Gastroesophageal sphincter (tissue), 4 donors: Measurements from ENCODE around the gene RANBP9. TPM values are rescaled to one million over a fixed set of nuclear protein-coding genes. Genes with fewer than 3 reads are reported as not detected.

Source experiments
- ATAC-seq: fragments of 150-250 bp; one replicate; pipeline ENCODE4 v1.9.1; 2016; ENCODE audit warnings: mild to moderate bottlenecking, moderate library complexity
- H3K27ac ChIP-seq, 4 donors: fragments of 200-600 bp; sonication (generic) in 3 of 4; 1 replicate in 3 of 4; 2 replicates in 1 of 4; pipeline ENCODE4 v1.5.1; 2016 to 2019
- H3K27me3 ChIP-seq: fragments of 200-600 bp; sonication (generic); one replicate; pipeline ENCODE4 v1.5.1; 2019
- H3K36me3 ChIP-seq, 2 donors: fragments of 200-600 bp; sonication (generic); one replicate each; pipeline ENCODE4 v1.5.1; 2019; ENCODE audit warnings: control low read depth in 1 of 2
- H3K4me1 ChIP-seq, 3 donors: fragments of 200-600 bp; sonication (generic); 1 replicate in 2 of 3; 2 replicates in 1 of 3; pipeline ENCODE4 v1.5.1; 2016 to 2019; ENCODE audit warnings: control low read depth in 2 of 3
- H3K4me3 ChIP-seq, 2 donors: fragments of 200-600 bp; sonication (generic); one replicate each; pipeline ENCODE4 v1.5.1; 2019; ENCODE audit warnings: mild to moderate bottlenecking in 1 of 2, moderate library complexity in 1 of 2
- H3K9me3 ChIP-seq, 3 donors: fragments of 200-600 bp; sonication (generic); one replicate each; pipeline ENCODE4 v1.5.1; 2017 to 2019; ENCODE audit warnings: control low read depth in 2 of 3
- EP300 ChIP-seq: sonication (generic); formaldehyde crosslinking; IDR thresholded peaks from one replicate; pipeline ENCODE4 v1.6.1; 2017; ENCODE audit warnings: antibody characterized with exemption, mild to moderate bottlenecking
- POLR2A ChIP-seq, 2 donors: fragments of 450-650 bp; IDR thresholded peaks; one replicate each; pipeline ENCODE4 v1.6.1; 2017; ENCODE audit warnings: antibody characterized with exemption in 2 of 2, mild to moderate bottlenecking in 2 of 2, moderate library complexity in 1 of 2
- POLR2AphosphoS5 ChIP-seq: sonication (generic); formaldehyde crosslinking; IDR thresholded peaks from one replicate; pipeline ENCODE4 v1.6.1; 2017; ENCODE audit warnings: antibody characterized with exemption
- WGBS, 2 donors: methylation state at CpG; one replicate each; pipeline ENCODE4 v1.1.5; 2018; ENCODE audit warnings: low coverage in 1 of 2; 5-methylcytosine and 5-hydroxymethylcytosine counted together
- total RNA-seq, 4 donors: library from RNA; depleted of rRNA; stranded (reverse); fragments of >200 nt; gene quantifications; one replicate each; pipeline ENCODE4 v1.1.0, GENCODE V29; 2016
- TF ChIP-seq, protein P1 (sequence below), 4 experiments: fragments of 200-600 bp in 2 of 4; fragments of 450-650 bp in 2 of 4; sonication (generic) in 1 of 4; IDR thresholded peaks; one replicate each; pipeline ENCODE4 v1.5.1; 2017 to 2019; ENCODE audit warnings: antibody characterized with exemption in 4 of 4, mild to moderate bottlenecking in 2 of 4, moderate library complexity in 2 of 4

The RANBP9 gene
- total RNA-seq, 4 donors from 2014 or later: 39.1 to 59.9 (median 52.1) TPM

DNA sequence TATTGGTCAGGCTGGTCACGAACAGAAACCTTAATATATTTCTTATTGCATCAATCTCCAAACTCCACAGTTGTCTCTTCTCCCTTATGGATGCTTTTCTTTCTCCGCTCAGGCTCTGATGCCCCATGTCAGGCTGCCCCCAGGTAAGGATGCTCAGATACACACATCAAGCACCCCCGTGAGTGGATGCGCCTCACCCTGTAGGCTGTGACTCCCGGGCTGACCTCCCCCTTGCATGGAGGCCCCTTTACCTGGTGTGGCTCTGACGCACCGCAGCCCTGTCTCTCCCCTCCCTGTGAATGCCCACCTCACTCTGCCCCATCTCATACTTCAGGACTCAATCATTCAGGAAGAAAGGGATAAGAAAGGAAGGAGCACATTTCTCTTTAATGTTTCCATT lies 19.1 kb upstream of the RANBP9 start:
- H3K27ac ChIP-seq: no peak overlapping the region
- WGBS, 2 donors: 83 to 86% methylated on average over 7 of the region's 7 CpGs

DNA sequence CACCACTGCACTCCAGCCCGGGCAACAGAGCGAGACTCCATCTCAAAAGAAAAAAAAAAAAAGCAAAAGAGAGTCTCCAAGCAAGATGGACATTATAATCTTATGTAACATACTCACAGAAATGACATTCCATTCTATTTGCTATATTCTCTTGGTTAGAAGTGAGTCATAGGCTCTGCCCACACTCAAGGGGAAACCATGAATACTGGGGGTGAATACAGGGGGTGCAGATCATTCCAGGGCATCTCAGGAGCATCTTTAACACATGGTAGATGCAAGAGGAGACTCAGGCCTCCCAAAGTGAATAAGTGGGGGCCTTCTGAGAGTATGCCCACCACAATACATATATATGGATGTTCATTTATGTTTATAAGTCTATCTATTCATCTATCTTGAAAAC lies 18.3 kb upstream of the RANBP9 start:
- no peaks in the 10 kb centered on the region for H3K36me3 ChIP-seq
- WGBS, 2 donors: 91% methylated on average over 2 of the region's 2 CpGs; no CpG with 5 or more reads in 1 of the 2 donors
- H3K9me3 ChIP-seq: no peaks in the 10 kb centered on the region
- H3K27me3 ChIP-seq: no peaks in the 10 kb centered on the region
- TF ChIP-seq EP300 (no peak), POLR2AphosphoS5 (no peak), POLR2A (IDR thresholded peaks at IDR 0.05) (no peak)
- TF ChIP-seq, protein P1, sequence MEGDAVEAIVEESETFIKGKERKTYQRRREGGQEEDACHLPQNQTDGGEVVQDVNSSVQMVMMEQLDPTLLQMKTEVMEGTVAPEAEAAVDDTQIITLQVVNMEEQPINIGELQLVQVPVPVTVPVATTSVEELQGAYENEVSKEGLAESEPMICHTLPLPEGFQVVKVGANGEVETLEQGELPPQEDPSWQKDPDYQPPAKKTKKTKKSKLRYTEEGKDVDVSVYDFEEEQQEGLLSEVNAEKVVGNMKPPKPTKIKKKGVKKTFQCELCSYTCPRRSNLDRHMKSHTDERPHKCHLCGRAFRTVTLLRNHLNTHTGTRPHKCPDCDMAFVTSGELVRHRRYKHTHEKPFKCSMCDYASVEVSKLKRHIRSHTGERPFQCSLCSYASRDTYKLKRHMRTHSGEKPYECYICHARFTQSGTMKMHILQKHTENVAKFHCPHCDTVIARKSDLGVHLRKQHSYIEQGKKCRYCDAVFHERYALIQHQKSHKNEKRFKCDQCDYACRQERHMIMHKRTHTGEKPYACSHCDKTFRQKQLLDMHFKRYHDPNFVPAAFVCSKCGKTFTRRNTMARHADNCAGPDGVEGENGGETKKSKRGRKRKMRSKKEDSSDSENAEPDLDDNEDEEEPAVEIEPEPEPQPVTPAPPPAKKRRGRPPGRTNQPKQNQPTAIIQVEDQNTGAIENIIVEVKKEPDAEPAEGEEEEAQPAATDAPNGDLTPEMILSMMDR (IDR thresholded peaks at IDR 0.05): no peak
- H3K27ac ChIP-seq: no peak overlapping the region
- ATAC-seq: no peak
- no peak overlapping the region for H3K4me3 ChIP-seq
- peaks cover 0 to 18% (median 0%) of the 10 kb centered on the region in 3 donors for H3K4me1 ChIP-seq

More for the DNA sequence above, 19.1 kb upstream of the RANBP9 start:
- Histone ChIP-seq H3K9me3 (no peaks in the 10 kb centered on the region), H3K27me3 (no peaks in the 10 kb centered on the region), H3K4me3 (no peak overlapping the region), H3K36me3 (no peaks in the 10 kb centered on the region), H3K4me1 (peaks cover 0 to 18% (median 0%) of the 10 kb centered on the region in 3 donors)
- ATAC-seq: no peak
- no peak for TF ChIP-seq EP300
- TF ChIP-seq, protein P1 (IDR thresholded peaks at IDR 0.05): no peak
- no peak for TF ChIP-seq POLR2AphosphoS5
- TF ChIP-seq POLR2A (IDR thresholded peaks at IDR 0.05): no peak

DNA sequence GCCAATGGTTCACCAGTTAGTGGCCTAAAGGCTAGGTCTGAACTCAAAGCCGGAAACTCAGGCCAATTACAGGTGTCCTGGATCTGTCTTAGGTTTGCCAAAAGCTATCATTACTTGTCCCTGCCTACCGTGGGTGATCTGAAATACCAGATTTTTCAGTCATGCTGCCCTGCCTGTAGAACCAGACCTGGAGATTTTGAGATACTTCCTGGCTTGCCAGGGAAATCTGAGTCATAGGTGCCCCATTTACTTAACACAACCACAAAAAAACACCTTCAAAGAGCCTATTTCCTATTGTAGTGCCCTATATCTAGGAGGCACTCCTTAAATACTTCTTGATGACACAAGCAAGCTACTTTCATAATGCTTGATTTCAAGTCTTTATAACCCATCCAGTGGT lies 13.9 kb upstream of the RANBP9 start:
- Histone ChIP-seq H3K27me3 (no peaks in the 10 kb centered on the region), H3K27ac (no peak overlapping the region), H3K36me3 (no peaks in the 10 kb centered on the region), H3K4me1 (no peaks in the 10 kb centered on the region), H3K9me3 (no peaks in the 10 kb centered on the region), H3K4me3 (no peak overlapping the region)
- TF ChIP-seq, protein P1 (IDR thresholded peaks at IDR 0.05): no peak
- TF ChIP-seq EP300 (no peak), POLR2AphosphoS5 (no peak), POLR2A (IDR thresholded peaks at IDR 0.05) (no peak)
- 60% methylated on average over 2 of the region's 2 CpGs; no CpG with 5 or more reads in 1 of the 2 donors for WGBS, 2 donors
- no peak for ATAC-seq

DNA sequence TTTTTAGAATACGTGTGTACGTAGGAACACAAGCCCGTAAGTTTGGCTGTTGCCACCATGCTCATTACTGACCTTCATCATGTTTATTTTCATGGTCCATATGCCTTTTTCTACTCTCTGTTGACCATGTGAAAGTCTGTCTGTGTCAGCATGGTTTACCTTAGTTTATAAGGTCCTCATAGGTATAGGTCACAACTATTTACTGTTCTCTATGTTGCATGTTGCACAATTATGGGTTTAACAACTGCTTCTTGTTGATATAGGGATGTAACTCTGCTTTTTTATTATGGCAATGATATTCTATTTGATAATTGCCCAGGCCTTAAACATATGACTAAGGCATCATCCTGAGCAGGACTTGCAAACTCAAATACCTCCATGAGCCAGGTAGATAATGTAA lies 13.4 kb upstream of the RANBP9 start:
- no peaks in the 10 kb centered on the region for H3K27me3 ChIP-seq
- H3K27ac ChIP-seq: no peak overlapping the region
- ATAC-seq: no peak
- 100% methylated on average over 3 of the region's 3 CpGs for WGBS, 2 donors
- no peak for TF ChIP-seq POLR2A (IDR thresholded peaks at IDR 0.05)
- TF ChIP-seq, protein P1 (IDR thresholded peaks at IDR 0.05): no peak
- H3K4me3 ChIP-seq: no peak overlapping the region
- H3K4me1 ChIP-seq: no peaks in the 10 kb centered on the region
- no peaks in the 10 kb centered on the region for H3K9me3 ChIP-seq
- no peaks in the 10 kb centered on the region for H3K36me3 ChIP-seq

DNA sequence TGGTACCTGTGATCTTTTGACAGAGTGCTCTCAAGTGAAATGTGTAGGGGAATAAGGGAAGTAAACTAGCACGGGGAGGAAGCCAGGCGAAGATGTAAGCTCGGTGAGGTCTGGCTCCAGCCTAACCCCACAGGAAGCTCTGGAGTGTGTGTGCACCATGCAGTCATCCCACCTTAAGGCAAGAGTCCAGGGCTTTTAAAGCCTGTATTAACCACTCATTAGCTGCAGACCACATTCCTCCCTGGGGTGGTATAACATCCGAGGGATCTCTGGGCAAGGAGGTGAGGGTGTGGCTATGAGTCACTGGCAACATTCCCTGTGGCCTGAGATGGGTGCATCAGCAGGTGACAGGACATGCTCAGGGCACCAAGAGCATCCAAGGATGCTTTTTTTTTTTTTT lies 12.5 kb upstream of the RANBP9 start:
- no peaks in the 10 kb centered on the region for H3K4me1 ChIP-seq
- no peaks in the 10 kb centered on the region for H3K27me3 ChIP-seq
- no peak overlapping the region for H3K27ac ChIP-seq
- 71 to 75% methylated on average over 2 to 3 of the region's 4 CpGs for WGBS, 2 donors
- no peaks in the 10 kb centered on the region for H3K36me3 ChIP-seq
- no peak for ATAC-seq
- no peak overlapping the region for H3K4me3 ChIP-seq
- TF ChIP-seq, protein P1 (IDR thresholded peaks at IDR 0.05): no peak
- TF ChIP-seq EP300 (no peak), POLR2AphosphoS5 (no peak), POLR2A (IDR thresholded peaks at IDR 0.05) (no peak)
- no peaks in the 10 kb centered on the region for H3K9me3 ChIP-seq
